ENCODE results near the gene SLC4A4.

- TF ChIP-seq SMC3 (IDR thresholded peaks at IDR 0.05; ENCODE audit: borderline replicate concordance, low read length), result no peak
- no peak for TF ChIP-seq BCL3 (IDR thresholded peaks at IDR 0.05; ENCODE audit: borderline replicate concordance, insufficient read depth, low read depth, low read length, poor library complexity, severe bottlenecking)
- TF ChIP-seq NKRF (conservative IDR thresholded peaks at IDR 0.05), result no peak
- TF ChIP-seq SREBF2 (IDR thresholded peaks at IDR 0.05; ENCODE audit: low read length), result no peak
- no peak for TF ChIP-seq EP300 (IDR thresholded peaks at IDR 0.05; ENCODE audit: borderline replicate concordance in 1 of 2, control insufficient read depth in 1 of 2, low read depth in 2 of 2, low read length in 2 of 2)
- no peak for TF ChIP-seq POLR2A (IDR thresholded peaks at IDR 0.05; ENCODE audit: low read depth, low read length)
Observed at GRCh38 chr4:71538528-71538927, 199.7 kb downstream of the SLC4A4 start.

All from GM12878 (cell line).